Stomach (tissue), 9 donors: Measurements from ENCODE around the gene LHFPL3. TPM values are rescaled to one million over a fixed set of nuclear protein-coding genes. Genes with fewer than 3 reads are reported as not detected.

Source experiments
- DNase-seq, 2 donors: peaks; one replicate each; pipeline versions ENCODE4 v3.0.0 to v3.0.0-alpha.2; 2013 to 2019
- H3K27ac ChIP-seq, 5 donors: fragments of 200-600 bp in 4 of 5; sonication (generic) in 4 of 5; one replicate each; pipeline ENCODE4 v1.5.1; 2013 to 2019; ENCODE audit warnings: mild to moderate bottlenecking in 1 of 5, moderate library complexity in 1 of 5
- H3K27me3 ChIP-seq, 3 donors: fragments of 200-600 bp; sonication (generic); one replicate each; pipeline ENCODE4 v1.5.1; 2017 to 2019; ENCODE audit warnings: mixed run types in 1 of 3
- H3K36me3 ChIP-seq, 4 donors: fragments of 200-600 bp; sonication (generic); 1 replicate in 3 of 4; 2 replicates in 1 of 4; pipeline ENCODE4 v1.5.1; 2016 to 2019
- H3K4me1 ChIP-seq, 4 donors: fragments of 200-600 bp; sonication (generic); one replicate each; pipeline ENCODE4 v1.5.1; 2016 to 2019
- H3K4me3 ChIP-seq, 4 donors: fragments of 200-600 bp; sonication (generic) in 3 of 4; one replicate each; pipeline ENCODE4 v1.5.1; 2016 to 2019; ENCODE audit warnings: mild to moderate bottlenecking in 1 of 4
- H3K9me3 ChIP-seq, 4 donors: fragments of 200-600 bp; sonication (generic); one replicate each; pipeline ENCODE4 v1.5.1; 2016 to 2019
- EP300 ChIP-seq: sonication (generic); formaldehyde crosslinking; IDR thresholded peaks from one replicate; pipeline ENCODE4 v1.6.1; 2017; ENCODE audit warnings: antibody characterized with exemption
- POLR2A ChIP-seq, 4 donors: fragments of 450-650 bp; IDR thresholded peaks; one replicate each; pipeline ENCODE4 v1.6.1; 2016; ENCODE audit warnings: antibody characterized with exemption in 4 of 4, control low read depth in 2 of 4, mild to moderate bottlenecking in 1 of 4, moderate library complexity in 1 of 4
- POLR2AphosphoS5 ChIP-seq, 3 donors: sonication (generic); formaldehyde crosslinking; IDR thresholded peaks; one replicate each; pipeline ENCODE4 v1.6.1; 2016; ENCODE audit warnings: antibody characterized with exemption in 3 of 3
- WGBS, 5 donors: extraction: QIAGEN DNeasy Blood & Tissue Kit in 3 of 5; methylation state at CpG; one replicate each; pipeline versions ENCODE4 v1.1.5 to v1.1.7; 2013 to 2018; 5-methylcytosine and 5-hydroxymethylcytosine counted together
- intact Hi-C: fragments of 100-400 bp; cut with DNase I; formaldehyde crosslinking; loops from one replicate; pipeline ENCODE4 v1.15.1; 2023; ENCODE audit warnings: low total_unique reads
- polyA plus RNA-seq, 3 donors: library from polyadenylated mRNA; stranded (reverse); fragments of 200-250 nt; gene quantifications; one replicate each; pipeline ENCODE4 v1.2.3, GENCODE V29; 2013
- total RNA-seq, 5 donors: library from RNA; depleted of rRNA; stranded (reverse); fragments of >200 nt; gene quantifications; one replicate each; pipeline versions ENCODE4 v1.1.0 to v1.2.3, GENCODE V29; 2014 to 2016
- TF ChIP-seq, protein P1 (sequence below), 7 experiments: fragments of 450-650 bp in 4 of 7; fragments of 200-600 bp in 3 of 7; sonication (generic) in 3 of 7; IDR thresholded peaks; one replicate each; pipeline ENCODE4 v1.5.1; 2016 to 2019; ENCODE audit warnings: antibody characterized with exemption in 7 of 7, control low read depth in 2 of 7, mild to moderate bottlenecking in 1 of 7
- donor health status: healthy with polysubstance abuse.
- donor health status: Bipolar disorder and iron deficiency.
- donor health status: healthy.

LHFPL3 gene
- total and polyA plus RNA-seq, 8 donors = 0.55 TPM; not detected in 7

- Histone ChIP-seq H3K27me3 (no peaks in the 10 kb centered on the region), H3K27ac (no peak overlapping the region), H3K4me1 (no peaks in the 10 kb centered on the region), H3K4me3 (no peak overlapping the region), H3K36me3 (no peaks in the 10 kb centered on the region), H3K9me3 (no peaks in the 10 kb centered on the region)
- DNase-seq = no peak
- 58 to 67% (median 60%) methylated on average over 6 of the region's 6 CpGs for WGBS, 5 donors
- no peak for TF ChIP-seq POLR2AphosphoS5 (IDR thresholded peaks at IDR 0.05)
- no peak for TF ChIP-seq EP300
- TF ChIP-seq, protein P1, sequence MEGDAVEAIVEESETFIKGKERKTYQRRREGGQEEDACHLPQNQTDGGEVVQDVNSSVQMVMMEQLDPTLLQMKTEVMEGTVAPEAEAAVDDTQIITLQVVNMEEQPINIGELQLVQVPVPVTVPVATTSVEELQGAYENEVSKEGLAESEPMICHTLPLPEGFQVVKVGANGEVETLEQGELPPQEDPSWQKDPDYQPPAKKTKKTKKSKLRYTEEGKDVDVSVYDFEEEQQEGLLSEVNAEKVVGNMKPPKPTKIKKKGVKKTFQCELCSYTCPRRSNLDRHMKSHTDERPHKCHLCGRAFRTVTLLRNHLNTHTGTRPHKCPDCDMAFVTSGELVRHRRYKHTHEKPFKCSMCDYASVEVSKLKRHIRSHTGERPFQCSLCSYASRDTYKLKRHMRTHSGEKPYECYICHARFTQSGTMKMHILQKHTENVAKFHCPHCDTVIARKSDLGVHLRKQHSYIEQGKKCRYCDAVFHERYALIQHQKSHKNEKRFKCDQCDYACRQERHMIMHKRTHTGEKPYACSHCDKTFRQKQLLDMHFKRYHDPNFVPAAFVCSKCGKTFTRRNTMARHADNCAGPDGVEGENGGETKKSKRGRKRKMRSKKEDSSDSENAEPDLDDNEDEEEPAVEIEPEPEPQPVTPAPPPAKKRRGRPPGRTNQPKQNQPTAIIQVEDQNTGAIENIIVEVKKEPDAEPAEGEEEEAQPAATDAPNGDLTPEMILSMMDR (IDR thresholded peaks at IDR 0.05) = no peak
- TF ChIP-seq POLR2A (IDR thresholded peaks at IDR 0.05) = no peak
- intact Hi-C loops = no loop called here
Observed at GRCh38 chr7:104818961-104819880, 490.8 kb downstream of the LHFPL3 start.

- H3K4me3 ChIP-seq = no peak overlapping the region
- H3K27ac ChIP-seq = no peak overlapping the region
- H3K9me3 ChIP-seq = no peaks in the 10 kb centered on the region
- no peaks in the 10 kb centered on the region for H3K27me3 ChIP-seq
- no peak for DNase-seq
- 67 to 72% (median 68%) methylated on average over 10 of the region's 10 CpGs for WGBS, 5 donors
- intact Hi-C loops = no loop called here
- no peaks in the 10 kb centered on the region for H3K36me3 ChIP-seq
- H3K4me1 ChIP-seq = no peaks in the 10 kb centered on the region
- TF ChIP-seq POLR2AphosphoS5 (IDR thresholded peaks at IDR 0.05) = no peak
- no peak for TF ChIP-seq EP300
- TF ChIP-seq POLR2A (IDR thresholded peaks at IDR 0.05) = no peak
- TF ChIP-seq, protein P1 (IDR thresholded peaks at IDR 0.05) = no peak
Observed at GRCh38 chr7:104820836-104821535, 492.6 kb downstream of the LHFPL3 start.

DNA sequence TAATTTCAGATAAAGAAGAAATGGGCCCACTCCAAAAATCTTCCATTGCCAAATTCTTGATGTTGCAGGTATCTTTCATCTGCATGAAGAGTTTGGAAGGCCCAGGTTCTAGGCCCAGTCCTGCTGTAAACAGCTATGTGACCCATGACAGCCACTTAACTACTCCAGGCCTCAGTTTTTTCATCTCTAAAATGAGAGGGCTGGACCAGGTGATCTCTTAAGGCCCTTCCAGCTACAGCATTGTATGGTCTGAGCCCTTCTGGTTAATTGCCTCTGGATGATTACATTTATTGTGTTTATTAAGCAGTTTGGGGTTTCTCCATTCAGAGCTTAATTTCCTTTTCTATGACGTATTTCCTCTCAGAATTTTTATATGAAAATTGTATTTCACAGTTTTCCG lies 494.8 kb downstream of the LHFPL3 start:
- TF ChIP-seq, protein P1 (IDR thresholded peaks at IDR 0.05) = no peak
- TF ChIP-seq POLR2A (IDR thresholded peaks at IDR 0.05) (no peak), POLR2AphosphoS5 (IDR thresholded peaks at IDR 0.05) (no peak), EP300 (no peak)
- intact Hi-C loops = no loop called here
- Histone ChIP-seq H3K4me1 (no peaks in the 10 kb centered on the region), H3K9me3 (no peaks in the 10 kb centered on the region), H3K36me3 (no peaks in the 10 kb centered on the region), H3K4me3 (no peak overlapping the region), H3K27me3 (no peaks in the 10 kb centered on the region), H3K27ac (no peak overlapping the region)
- WGBS, 5 donors = 95 to 99% (median 96%) methylated on average over 2 of the region's 2 CpGs
- no peak for DNase-seq

- H3K4me1 ChIP-seq = no peaks in the 10 kb centered on the region
- H3K4me3 ChIP-seq = no peak overlapping the region
- no peaks in the 10 kb centered on the region for H3K36me3 ChIP-seq
- H3K9me3 ChIP-seq = no peaks in the 10 kb centered on the region
- H3K27ac ChIP-seq = no peak overlapping the region
- DNase-seq = no peak
- no peaks in the 10 kb centered on the region for H3K27me3 ChIP-seq
- intact Hi-C loops = no loop called here
- TF ChIP-seq POLR2A (IDR thresholded peaks at IDR 0.05) = no peak
- TF ChIP-seq, protein P1 (IDR thresholded peaks at IDR 0.05) = no peak
- no peak for TF ChIP-seq POLR2AphosphoS5 (IDR thresholded peaks at IDR 0.05)
- TF ChIP-seq EP300 = no peak
Observed at GRCh38 chr7:104825099-104825498, 496.7 kb downstream of the LHFPL3 start.
